Glomerular visceral epithelial cell (primary cell): Measurements from ENCODE around the gene RTN4R.
"Not testable (repeated sequence)": the region's sequence is repeated elsewhere in the genome, so short reads cannot be mapped to it uniquely, and the experiment has no call there.

Experiments used
- DNase-seq: peaks from one replicate; pipeline ENCODE4 v3.0.0-alpha.2; 2016; ENCODE audit errors: extremely low spot score

The RTN4R gene

GRCh38 chr22:20271114-20271994 lies 3.2 kb upstream of the RTN4R start:
- DNase-seq, result no peak

- DNase-seq, result not testable (repeated sequence)
These were observed 2.3 kb upstream of the RTN4R start for GRCh38 chr22:20270190-20271113.

GRCh38 chr22:20269673-20270072 lies 1.6 kb upstream of the RTN4R start:
- DNase-seq, result not testable (repeated sequence)

- DNase-seq, result not testable (repeated sequence)
These were observed 1.1 kb upstream of the RTN4R start for GRCh38 chr22:20269201-20269600.

- no peak for DNase-seq
These were observed 458 bp downstream of the RTN4R start for GRCh38 chr22:20267441-20268278.

GRCh38 chr22:20266667-20267440 lies 1.3 kb downstream of the RTN4R start:
- DNase-seq, result not testable (repeated sequence)

- not testable (repeated sequence) for DNase-seq
These were observed 2.1 kb downstream of the RTN4R start for GRCh38 chr22:20265772-20266666.

GRCh38 chr22:20264614-20265452 lies 3.3 kb downstream of the RTN4R start:
- DNase-seq, result no peak

- DNase-seq, result peak; percentile 49
These were observed 4.5 kb downstream of the RTN4R start for GRCh38 chr22:20263404-20264281.

GRCh38 chr22:20262582-20263147 lies 5.5 kb downstream of the RTN4R start:
- DNase-seq, result no peak

- no peak for DNase-seq
These were observed 6.1 kb downstream of the RTN4R start for GRCh38 chr22:20261848-20262581.

GRCh38 chr22:20260071-20260765 lies 7.9 kb downstream of the RTN4R start:
- DNase-seq, result no peak

- no peak for DNase-seq
These were observed 8.8 kb downstream of the RTN4R start for GRCh38 chr22:20259327-20259688.

GRCh38 chr22:20258584-20259326 lies 9.4 kb downstream of the RTN4R start:
- no peak for DNase-seq

- no peak for DNase-seq
These were observed 10.2 kb downstream of the RTN4R start for GRCh38 chr22:20258021-20258299.
